Keratinocyte (primary cell): ENCODE measurements around the gene TRIM23.

ENCODE experiments used
- EZH2 ChIP-seq: IDR thresholded peaks from one replicate; pipeline ENCODE4 v1.6.1; 2012; ENCODE audit warnings: inconsistent platforms, mild to moderate bottlenecking, low read length, moderate library complexity
- TF ChIP-seq, protein P1 (sequence below), 3 experiments: IDR thresholded peaks in 1 of 3; conservative IDR thresholded peaks in 1 of 3; optimal IDR thresholded peaks in 1 of 3; 2 replicates in 2 of 3; 3 replicates in 1 of 3; pipeline versions ENCODE3 to v1.5.1; 2011; ENCODE audit warnings: low read length in 3 of 3, mild to moderate bottlenecking in 3 of 3, moderate library complexity in 2 of 3, control low read depth in 1 of 3, inconsistent platforms in 1 of 3; ENCODE audit not compliant: insufficient read depth in 2 of 3; ENCODE audit errors: extremely low read depth in 1 of 3

DNA sequence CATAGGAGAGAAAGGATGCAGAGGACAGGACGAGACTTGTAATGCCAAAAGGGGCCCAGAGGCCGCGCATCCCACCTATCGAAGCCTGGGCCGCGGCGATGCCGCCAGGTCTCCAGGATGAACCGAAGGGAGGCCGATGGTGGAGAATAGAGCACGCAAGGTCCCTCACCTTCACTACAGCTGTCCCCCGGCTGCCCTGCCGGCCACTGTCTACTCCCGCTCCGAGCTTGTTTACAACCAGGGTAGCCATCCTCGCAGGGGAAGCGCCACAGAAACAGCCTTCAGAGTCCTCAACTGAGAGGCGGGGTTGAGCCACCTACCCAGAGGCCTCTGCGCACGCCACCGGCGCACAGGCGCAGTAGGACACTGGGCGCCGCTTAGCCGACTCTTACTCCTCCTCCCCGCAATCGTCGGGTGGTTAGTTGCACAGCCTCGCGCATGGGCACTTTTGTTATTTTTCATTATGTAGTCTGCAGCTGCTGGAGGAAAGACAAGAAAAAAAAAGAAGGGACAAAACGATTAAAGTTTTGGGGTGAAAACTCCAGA lies at the start of gene TRIM23:
- TF ChIP-seq, protein P1, sequence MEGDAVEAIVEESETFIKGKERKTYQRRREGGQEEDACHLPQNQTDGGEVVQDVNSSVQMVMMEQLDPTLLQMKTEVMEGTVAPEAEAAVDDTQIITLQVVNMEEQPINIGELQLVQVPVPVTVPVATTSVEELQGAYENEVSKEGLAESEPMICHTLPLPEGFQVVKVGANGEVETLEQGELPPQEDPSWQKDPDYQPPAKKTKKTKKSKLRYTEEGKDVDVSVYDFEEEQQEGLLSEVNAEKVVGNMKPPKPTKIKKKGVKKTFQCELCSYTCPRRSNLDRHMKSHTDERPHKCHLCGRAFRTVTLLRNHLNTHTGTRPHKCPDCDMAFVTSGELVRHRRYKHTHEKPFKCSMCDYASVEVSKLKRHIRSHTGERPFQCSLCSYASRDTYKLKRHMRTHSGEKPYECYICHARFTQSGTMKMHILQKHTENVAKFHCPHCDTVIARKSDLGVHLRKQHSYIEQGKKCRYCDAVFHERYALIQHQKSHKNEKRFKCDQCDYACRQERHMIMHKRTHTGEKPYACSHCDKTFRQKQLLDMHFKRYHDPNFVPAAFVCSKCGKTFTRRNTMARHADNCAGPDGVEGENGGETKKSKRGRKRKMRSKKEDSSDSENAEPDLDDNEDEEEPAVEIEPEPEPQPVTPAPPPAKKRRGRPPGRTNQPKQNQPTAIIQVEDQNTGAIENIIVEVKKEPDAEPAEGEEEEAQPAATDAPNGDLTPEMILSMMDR (optimal IDR thresholded peaks at IDR 0.05 in 1 of 3, IDR thresholded peaks at IDR 0.05 in 1 of 3, conservative IDR thresholded peaks at IDR 0.05 in 1 of 3; ENCODE audit: extremely low read depth in 1 of 3, insufficient read depth in 2 of 3, low read length in 3 of 3): no peak
- TF ChIP-seq EZH2: no peak
